OCI-LY1 (cell line): ENCODE data around the gene STRBP.
"Not testable (repeated sequence)": the region's sequence is repeated elsewhere in the genome, so short reads cannot be mapped to it uniquely, and the experiment has no call there.

Source experiments
- H2AFZ ChIP-seq: fragments of 200-600 bp; sonication (generic), shearing (Covaris generic); 2 replicates; pipeline ENCODE4 v1.6.0; 2014; ENCODE audit warnings: antibody characterized with exemption, mild to moderate bottlenecking, low read length
- H3F3A ChIP-seq: fragments of 200-600 bp; sonication (generic), shearing (Covaris generic); 2 replicates; pipeline ENCODE4 v1.6.0; 2014; ENCODE audit warnings: mild to moderate bottlenecking, antibody characterized with exemption, low read length, moderate library complexity; ENCODE audit not compliant: insufficient read depth
- H3K27ac ChIP-seq: fragments of 200-600 bp; sonication (generic); 2 replicates; pipeline ENCODE4 v1.5.1; 2014; ENCODE audit warnings: low read length, mixed run types, mild to moderate bottlenecking, low read depth; ENCODE audit not compliant: poor library complexity, severe bottlenecking
- H3K27me3 ChIP-seq: fragments of 200-600 bp; sonication (generic); 2 replicates; pipeline ENCODE4 v1.6.0; 2014; ENCODE audit warnings: antibody characterized with exemption, mild to moderate bottlenecking, low read length, moderate library complexity; ENCODE audit not compliant: insufficient read depth
- H3K36me3 ChIP-seq: fragments of 200-600 bp; sonication (generic); 2 replicates; pipeline ENCODE4 v1.6.1; 2014; ENCODE audit warnings: mild to moderate bottlenecking, antibody characterized with exemption, low read length, moderate library complexity, mixed read lengths; ENCODE audit not compliant: insufficient read depth
- H3K4me1 ChIP-seq: fragments of 200-600 bp; sonication (generic); 2 replicates; pipeline ENCODE4 v1.5.1; 2014; ENCODE audit warnings: mild to moderate bottlenecking, low read length, moderate library complexity; ENCODE audit not compliant: insufficient read depth, severe bottlenecking
- H3K4me2 ChIP-seq: fragments of 200-600 bp; sonication (generic), shearing (Covaris generic); 2 replicates; pipeline ENCODE4 v1.6.1; 2014; ENCODE audit warnings: low read length
- H3K4me3 ChIP-seq: fragments of 200-600 bp; sonication (generic); 2 replicates; pipeline ENCODE4 v1.5.1; 2014; ENCODE audit warnings: low read length, low read depth, mild to moderate bottlenecking, mixed read lengths; ENCODE audit not compliant: poor library complexity, severe bottlenecking
- H3K79me2 ChIP-seq: fragments of 200-600 bp; shearing (Covaris generic); 2 replicates; pipeline ENCODE4 v1.6.1; 2016; ENCODE audit warnings: mixed run types, low read length, mixed read lengths; ENCODE audit not compliant: insufficient read depth
- H3K9ac ChIP-seq: fragments of 200-600 bp; sonication (generic), shearing (Covaris generic); 2 replicates; pipeline ENCODE4 v1.6.1; 2014; ENCODE audit warnings: mild to moderate bottlenecking, low read length, mixed read lengths
- H3K9me2 ChIP-seq: fragments of 200-600 bp; sonication (generic), shearing (Covaris generic); 2 replicates; pipeline ENCODE4 v1.6.1; 2014; ENCODE audit warnings: low read depth, mild to moderate bottlenecking, low read length, mixed read lengths
- H3K9me3 ChIP-seq: fragments of 200-600 bp; shearing (Covaris generic); 2 replicates; pipeline ENCODE4 v1.6.1; 2014; ENCODE audit warnings: low read length, mixed read lengths
- H4K20me1 ChIP-seq: fragments of 200-600 bp; sonication (generic), shearing (Covaris generic); 2 replicates; pipeline ENCODE4 v1.6.0; 2016; ENCODE audit warnings: mild to moderate bottlenecking, low read length; ENCODE audit not compliant: insufficient read depth
- CTCF ChIP-seq: fragments of 200-600 bp; sonication (generic), shearing (Covaris generic); IDR thresholded peaks from 2 replicates; pipeline ENCODE4 v1.5.1; 2017; ENCODE audit warnings: mild to moderate bottlenecking, antibody characterized with exemption, low read length, moderate library complexity, mixed read lengths
- EZH2 ChIP-seq: fragments of 200-600 bp; sonication (generic), shearing (Covaris generic); IDR thresholded peaks from 2 replicates; pipeline ENCODE4 v1.8.0; 2017; ENCODE audit warnings: borderline replicate concordance, mixed run types, mild to moderate bottlenecking, antibody characterized with exemption, low read length, moderate library complexity, mixed read lengths

STRBP gene

GRCh38 chr9:123251324-123251723, 17.1 kb downstream of the STRBP start:
- Histone ChIP-seq H2AFZ (no peak overlapping the region), H3K27ac (peak overlapping the region; percentile 61), H3F3A (no peaks in the 10 kb centered on the region), H3K4me2 (peak overlapping the region; percentile 14; the same call in 1 of the 2 replicates), H3K9me3 (no peaks in the 10 kb centered on the region), H3K9me2 (no peaks in the 10 kb centered on the region), H3K4me1 (peaks cover 71% of the 10 kb centered on the region), H3K27me3 (no peaks in the 10 kb centered on the region), H3K36me3 (peaks cover 14% of the 10 kb centered on the region), H3K9ac (no peak overlapping the region), H4K20me1 (no peaks in the 10 kb centered on the region), H3K4me3 (no peak overlapping the region), H3K79me2 (peaks cover 100% of the 10 kb centered on the region)
- TF ChIP-seq CTCF (no peak), EZH2 (no peak)

- H3F3A ChIP-seq, result no peaks in the 10 kb centered on the region
- H3K79me2 ChIP-seq, result peaks cover 100% of the 10 kb centered on the region
- H3K36me3 ChIP-seq, result peaks cover 10% of the 10 kb centered on the region
- no peak overlapping the region for H3K9ac ChIP-seq
- TF ChIP-seq CTCF (no peak), EZH2 (no peak)
- no peaks in the 10 kb centered on the region for H3K27me3 ChIP-seq
- no peaks in the 10 kb centered on the region for H4K20me1 ChIP-seq
- H3K4me3 ChIP-seq, result no peak overlapping the region
- H2AFZ ChIP-seq, result no peak overlapping the region
- no peaks in the 10 kb centered on the region for H3K9me2 ChIP-seq
- no peak overlapping the region for H3K4me2 ChIP-seq
- H3K9me3 ChIP-seq, result no peaks in the 10 kb centered on the region
- peaks cover 77% of the 10 kb centered on the region for H3K4me1 ChIP-seq
- H3K27ac ChIP-seq, result peak overlapping the region; percentile 61
Observed at GRCh38 chr9:123250504-123250903, 17.9 kb downstream of the STRBP start.

GRCh38 chr9:123249162-123249561, 19.2 kb downstream of the STRBP start:
- not testable (repeated sequence) for H3K27ac ChIP-seq, H3F3A ChIP-seq, H3K9me3 ChIP-seq, H3K4me2 ChIP-seq, H2AFZ ChIP-seq, H3K4me3 ChIP-seq, H3K9me2 ChIP-seq, H3K9ac ChIP-seq, H4K20me1 ChIP-seq, H3K27me3 ChIP-seq, H3K36me3 ChIP-seq
- Histone ChIP-seq H3K4me1 (peaks cover 64% of the 10 kb centered on the region), H3K79me2 (peaks cover 100% of the 10 kb centered on the region)

GRCh38 chr9:123248630-123249029, 19.8 kb downstream of the STRBP start:
- Histone ChIP-seq H3K79me2 (peaks cover 100% of the 10 kb centered on the region), H3K27ac (no peak overlapping the region), H3K4me3 (no peak overlapping the region), H3K9ac (no peak overlapping the region), H3K9me2 (no peaks in the 10 kb centered on the region), H3K27me3 (no peaks in the 10 kb centered on the region), H3K36me3 (peaks cover 13% of the 10 kb centered on the region; the same call in 1 of the 2 replicates), H4K20me1 (no peaks in the 10 kb centered on the region), H2AFZ (no peak overlapping the region), H3K9me3 (peaks cover under 1% of the 10 kb centered on the region; the same call in 1 of the 2 replicates), H3K4me1 (peaks cover 59% of the 10 kb centered on the region), H3K4me2 (no peak overlapping the region), H3F3A (no peaks in the 10 kb centered on the region)
- no peak for TF ChIP-seq CTCF
